Measurements from ENCODE around the gene NCCRP1.
"Not testable (repeated sequence)": the region's sequence is repeated elsewhere in the genome, so short reads cannot be mapped to it uniquely, and the experiment has no call there.

Gene NCCRP1

DNA sequence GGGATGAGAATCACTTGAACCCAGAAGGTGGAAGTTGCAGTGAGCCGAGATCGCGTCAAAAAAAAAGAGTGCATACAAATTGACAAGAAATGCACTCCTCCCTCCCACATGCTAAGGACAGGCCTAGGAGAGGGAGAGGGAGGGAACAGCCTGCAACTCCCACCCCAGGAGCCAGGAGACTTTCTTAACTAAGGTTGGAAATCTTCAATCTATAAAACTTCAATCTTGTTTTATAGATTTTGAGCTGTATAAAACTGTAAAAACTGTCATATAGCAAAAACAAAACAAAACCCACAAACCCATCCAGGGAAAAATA is 8.6 kb downstream of the NCCRP1 start:
- no peak for DNase-seq (ENCODE audit: extremely low read depth in 1 of 2, low read depth in 1 of 2)

DNA sequence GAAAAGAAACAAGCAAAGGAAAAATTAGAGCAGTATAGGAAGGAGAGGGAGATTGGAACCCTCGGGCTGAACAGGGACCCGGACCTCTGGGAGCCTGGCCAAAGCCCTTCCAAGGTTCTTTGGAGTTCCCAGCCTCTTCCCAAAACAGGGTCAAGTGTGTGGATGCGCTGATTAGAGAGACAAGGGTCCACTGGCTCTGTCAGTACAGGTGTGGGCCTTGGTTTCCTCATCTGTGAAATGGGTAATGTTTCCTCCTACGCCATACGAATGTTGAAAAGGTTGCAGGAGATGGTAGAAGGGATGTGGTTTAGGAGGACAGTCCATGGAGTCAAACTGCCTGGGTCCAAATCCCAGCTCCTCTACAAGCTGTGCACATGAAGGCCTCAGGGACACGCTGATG is 9.4 kb downstream of the NCCRP1 start:
- no peak for DNase-seq (ENCODE audit: extremely low read depth in 1 of 2, low read depth in 1 of 2)

DNA sequence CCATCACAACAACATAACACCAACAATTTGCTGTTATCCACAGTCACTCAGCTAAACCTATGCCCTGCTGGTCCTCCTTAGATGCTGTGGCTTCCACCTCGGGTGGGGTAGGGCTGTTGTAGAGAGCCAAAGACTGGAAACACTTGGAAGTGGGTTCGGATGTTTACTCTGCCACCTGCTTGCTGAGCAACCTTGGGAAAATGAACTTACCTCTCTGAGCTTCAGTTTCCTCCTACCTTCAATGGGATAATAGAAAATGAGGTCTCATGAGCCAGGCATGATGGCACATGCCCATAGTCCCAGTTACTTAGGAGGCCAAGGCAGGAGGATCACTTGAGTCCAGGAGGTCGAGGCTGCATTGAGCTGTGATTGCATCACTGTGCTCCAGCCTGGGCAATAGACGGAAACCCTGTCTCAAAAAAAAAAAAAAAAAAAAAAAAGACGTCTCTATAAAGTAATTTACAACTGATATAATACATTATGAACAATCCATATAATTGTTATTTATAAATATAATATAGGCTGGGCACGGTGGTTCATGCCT is 10.6 kb downstream of the NCCRP1 start:
- no peak for DNase-seq (ENCODE audit: extremely low read depth in 1 of 2, low read depth in 1 of 2)

DNA sequence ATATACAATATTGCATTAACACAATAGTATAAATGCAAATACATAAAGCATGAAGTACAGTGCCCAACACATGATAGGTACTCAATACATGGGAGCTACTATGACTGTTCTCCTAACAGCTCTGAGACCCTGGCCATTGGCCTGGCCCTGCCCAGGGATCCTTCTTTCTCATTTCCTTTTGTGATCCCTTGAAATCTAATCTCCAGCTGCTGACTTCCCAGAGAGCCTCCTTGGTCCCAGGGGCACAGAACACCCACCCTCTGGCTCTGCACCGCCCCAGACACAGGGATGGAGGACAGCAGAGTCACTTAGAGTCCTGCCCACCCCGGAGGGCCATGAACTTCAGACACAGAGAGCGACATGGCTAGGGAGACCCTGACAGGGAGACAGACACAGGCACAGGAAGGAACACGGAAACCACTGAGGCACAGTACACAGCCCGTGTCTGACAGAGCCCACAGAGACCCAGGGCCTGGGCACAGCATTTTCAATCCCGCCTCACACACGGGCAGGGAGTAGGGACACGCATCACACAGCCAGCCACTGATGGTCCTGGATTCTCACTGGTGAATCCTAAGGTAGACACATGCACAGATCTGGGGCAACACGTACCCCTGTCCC is 11.5 kb downstream of the NCCRP1 start:
- DNase-seq (ENCODE audit: extremely low read depth in 1 of 2, low read depth in 1 of 2), result no peak

DNA sequence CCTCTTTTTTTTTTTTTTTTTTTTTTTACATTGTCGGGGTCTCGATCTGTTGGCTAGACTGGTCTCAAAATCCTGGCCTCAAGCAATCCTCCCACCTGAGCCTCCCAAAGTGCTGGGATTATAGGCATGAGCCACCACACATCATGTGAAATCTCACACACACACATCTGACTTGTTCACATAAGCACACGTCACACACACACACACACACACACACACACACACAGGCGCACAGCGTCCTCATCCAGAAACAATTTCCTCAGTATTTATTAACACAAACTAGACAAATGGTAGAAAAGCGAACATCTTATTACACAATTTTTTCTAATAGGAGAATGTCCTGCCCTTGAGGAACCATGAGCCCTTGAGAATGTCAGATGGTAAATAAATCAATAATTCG is 12.4 kb downstream of the NCCRP1 start:
- DNase-seq (ENCODE audit: extremely low read depth in 1 of 2, low read depth in 1 of 2), result no peak

DNA sequence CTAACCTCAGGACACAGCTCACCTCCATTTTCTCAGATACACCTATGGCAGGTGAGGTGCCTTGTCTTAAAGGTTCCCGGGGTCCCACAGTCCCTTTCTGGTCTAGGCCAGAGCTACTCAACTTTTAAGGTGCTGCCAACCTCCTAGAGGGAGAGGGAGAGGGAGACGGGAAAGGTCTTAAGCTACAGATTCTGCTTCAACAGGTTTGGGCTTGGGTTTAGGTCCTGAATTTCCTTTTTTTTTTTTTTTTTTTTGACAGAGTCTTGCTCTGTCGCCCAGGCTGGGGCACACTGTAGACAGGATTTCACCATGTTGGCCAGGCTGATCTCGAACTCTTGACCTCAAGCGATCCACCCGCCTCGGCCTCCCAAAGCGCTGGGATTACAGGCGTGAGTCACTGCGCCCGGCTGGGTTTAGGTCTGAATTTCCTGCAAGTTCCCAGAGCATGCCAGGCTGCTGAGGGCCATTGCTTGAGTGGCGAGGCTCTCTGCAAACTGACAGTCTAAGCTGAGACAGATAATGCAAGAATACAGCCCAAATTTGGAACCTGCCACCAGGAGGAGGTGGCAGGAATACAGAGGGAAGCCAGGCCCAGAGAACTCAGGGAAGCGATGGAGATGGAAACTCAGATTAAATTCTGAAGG is 15.1 kb downstream of the NCCRP1 start:
- DNase-seq (ENCODE audit: extremely low read depth in 1 of 2, low read depth in 1 of 2), result no peak

DNA sequence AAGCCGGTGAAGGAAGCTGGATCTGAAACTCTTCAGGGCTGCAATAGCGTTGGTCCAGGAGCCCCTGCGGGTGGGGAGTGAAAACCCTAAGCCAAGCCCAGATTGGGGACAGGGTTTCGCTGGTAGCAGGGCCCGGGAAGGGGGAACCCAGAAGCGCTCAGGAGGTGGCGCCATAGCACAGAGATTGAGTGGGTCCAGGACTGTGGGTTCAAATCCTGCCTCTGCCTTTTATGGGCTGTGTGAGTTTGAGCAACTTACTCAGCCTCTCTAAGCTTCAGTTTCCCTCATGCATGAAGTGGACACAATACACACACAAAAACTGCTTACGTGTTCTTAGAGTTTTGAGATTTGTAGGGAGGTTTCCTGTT is 15.6 kb downstream of the NCCRP1 start:
- DNase-seq (ENCODE audit: extremely low read depth in 1 of 2, low read depth in 1 of 2), result peak; percentile 26 to 38

DNA sequence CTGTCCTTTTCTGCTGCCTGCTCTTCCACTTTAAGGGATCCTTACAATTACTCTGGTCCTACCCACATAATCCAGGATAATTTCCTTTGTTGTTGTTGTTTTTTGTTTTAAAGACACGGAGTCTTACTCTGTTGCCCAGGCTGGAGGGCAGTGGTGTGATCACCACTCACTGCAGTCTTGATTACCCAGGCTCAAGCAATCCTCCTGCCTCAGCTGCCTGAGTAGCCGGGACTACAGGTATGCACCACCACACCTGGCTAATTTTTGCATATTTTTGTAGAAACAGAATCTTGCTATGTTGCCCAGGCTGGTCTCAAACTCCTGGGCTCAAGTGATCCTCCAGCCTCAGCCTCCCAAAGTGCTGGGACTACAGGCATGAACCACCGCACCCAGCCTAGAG is 18.6 kb downstream of the NCCRP1 start:
- DNase-seq (ENCODE audit: extremely low read depth in 1 of 2, low read depth in 1 of 2), result not testable (repeated sequence)

DNA sequence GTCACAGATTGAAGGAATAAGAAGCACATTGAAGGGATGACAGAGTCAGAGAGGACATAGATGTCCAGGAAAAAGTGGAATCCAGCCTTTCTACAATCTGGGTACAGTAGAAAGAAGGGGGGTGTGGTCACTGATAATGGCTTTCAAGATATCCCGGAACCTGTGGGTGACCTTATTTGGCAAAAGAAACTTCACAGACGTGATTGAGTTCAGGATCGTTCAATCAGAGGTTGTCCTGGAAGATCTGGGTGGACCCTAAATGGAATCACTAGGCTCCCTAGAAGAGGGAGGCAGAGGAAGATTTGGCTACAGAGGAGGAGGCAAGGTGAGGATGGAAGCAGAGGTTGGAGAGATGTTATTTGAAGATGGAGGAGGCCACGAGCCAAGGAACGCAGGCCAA is 20.3 kb downstream of the NCCRP1 start:
- DNase-seq (ENCODE audit: extremely low read depth in 1 of 2, low read depth in 1 of 2), result no peak

DNA sequence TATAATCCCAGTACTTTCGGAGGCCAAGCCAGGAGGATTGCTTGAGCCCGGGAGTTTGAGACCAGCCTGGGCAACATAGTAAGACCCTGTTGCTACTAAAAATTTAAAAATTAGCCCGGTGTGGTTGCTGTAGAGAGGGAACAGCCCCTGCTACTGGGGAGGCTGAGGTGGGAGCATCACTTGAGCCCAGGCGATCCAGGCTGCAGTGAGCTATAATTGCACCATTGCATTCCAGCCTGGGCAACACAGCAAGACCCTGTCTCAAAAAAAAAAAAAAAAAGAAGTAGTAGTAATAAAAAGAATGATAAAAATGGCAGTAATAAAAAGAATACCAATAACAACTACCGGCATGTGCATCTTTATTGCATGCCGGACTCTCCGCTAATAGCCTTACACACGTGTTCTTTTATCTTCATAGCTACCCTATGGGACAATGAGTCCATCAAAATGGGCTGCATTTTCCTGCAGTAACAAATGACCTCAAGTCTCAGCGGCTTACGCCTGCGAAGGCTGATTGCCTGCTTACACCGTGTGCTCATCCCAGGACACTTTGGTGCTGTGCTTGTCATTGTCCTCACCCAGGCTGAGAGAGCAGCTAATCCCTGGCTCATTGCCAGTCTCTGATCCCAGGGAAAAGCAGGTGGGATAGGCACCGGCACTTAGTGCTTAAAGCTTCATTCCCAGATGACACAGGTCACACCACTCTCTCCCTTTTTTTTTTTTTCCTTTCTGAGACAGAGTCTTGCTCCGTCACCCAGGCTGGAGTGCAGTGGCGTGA is 21.7 kb downstream of the NCCRP1 start:
- no peak for DNase-seq (ENCODE audit: extremely low read depth in 1 of 2, low read depth in 1 of 2)

DNA sequence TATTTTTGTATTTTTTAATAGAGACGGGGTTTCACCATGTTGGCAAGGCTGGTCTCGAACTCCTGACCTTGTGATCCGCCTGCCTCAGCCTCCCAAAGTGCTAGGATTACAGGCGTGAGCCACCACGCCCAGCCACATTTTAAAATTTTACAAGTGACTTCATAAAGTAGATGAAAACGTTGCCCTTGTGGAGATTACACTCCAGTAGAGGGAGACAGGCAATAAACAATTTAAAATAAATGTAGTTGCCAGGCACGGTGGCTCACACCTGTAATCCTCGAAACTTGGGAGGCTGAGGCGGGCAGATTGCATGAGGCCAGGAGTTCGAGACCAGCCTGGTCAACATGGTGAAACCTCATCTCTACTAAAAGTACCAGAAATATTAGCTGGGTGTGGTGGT is 22.3 kb downstream of the NCCRP1 start:
- not testable (repeated sequence) for DNase-seq (ENCODE audit: extremely low read depth in 1 of 2, low read depth in 1 of 2)

DNA sequence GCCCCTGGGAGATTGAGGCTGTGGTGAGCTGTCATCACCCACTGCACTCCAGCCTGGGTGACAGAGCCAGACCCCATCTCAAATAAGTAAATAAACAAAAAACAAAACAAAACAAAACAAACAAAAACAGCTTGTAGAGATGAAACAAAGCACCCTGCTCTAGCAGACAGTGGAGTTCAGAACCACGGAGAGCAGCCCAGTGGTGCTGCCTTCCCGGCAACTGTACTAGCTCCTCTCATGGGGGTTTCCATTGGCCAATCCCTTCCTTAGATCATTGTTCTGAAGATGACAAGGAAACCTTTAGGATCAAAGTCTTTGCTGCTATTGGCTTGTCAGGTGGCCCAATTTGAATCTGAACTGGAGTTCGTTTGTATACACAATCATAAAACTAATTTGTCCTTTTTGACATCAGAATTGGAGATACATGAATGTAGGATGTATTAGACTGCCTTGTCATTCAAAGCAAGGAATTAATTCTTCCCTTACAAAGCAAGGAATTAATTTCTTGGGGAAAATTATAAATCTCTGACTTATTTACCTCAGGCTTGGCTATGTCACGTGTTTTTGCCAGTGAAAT is 27.0 kb downstream of the NCCRP1 start:
- DNase-seq (ENCODE audit: extremely low read depth in 1 of 2, low read depth in 1 of 2), result no peak

DNA sequence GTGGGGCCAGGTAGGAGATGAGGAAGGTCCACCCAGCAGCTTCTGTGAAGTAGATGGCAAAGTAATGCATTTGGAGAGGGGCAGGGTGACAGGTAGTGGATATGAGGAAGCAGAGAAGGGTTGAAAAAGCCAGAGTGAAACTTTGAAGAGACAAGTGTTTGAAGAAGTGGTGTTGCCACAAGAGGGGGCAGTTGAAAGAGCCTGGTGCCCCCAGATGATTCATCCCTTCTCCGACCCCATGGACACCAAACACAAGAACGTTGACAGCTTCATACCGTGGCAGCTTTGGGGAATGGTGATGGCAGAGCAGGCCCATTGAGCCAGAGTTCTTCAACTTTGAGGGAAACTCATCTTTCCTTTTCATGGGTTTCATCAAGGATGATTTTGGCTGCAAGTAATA is 28.1 kb downstream of the NCCRP1 start:
- DNase-seq (ENCODE audit: extremely low read depth in 1 of 2, low read depth in 1 of 2), result no peak

DNA sequence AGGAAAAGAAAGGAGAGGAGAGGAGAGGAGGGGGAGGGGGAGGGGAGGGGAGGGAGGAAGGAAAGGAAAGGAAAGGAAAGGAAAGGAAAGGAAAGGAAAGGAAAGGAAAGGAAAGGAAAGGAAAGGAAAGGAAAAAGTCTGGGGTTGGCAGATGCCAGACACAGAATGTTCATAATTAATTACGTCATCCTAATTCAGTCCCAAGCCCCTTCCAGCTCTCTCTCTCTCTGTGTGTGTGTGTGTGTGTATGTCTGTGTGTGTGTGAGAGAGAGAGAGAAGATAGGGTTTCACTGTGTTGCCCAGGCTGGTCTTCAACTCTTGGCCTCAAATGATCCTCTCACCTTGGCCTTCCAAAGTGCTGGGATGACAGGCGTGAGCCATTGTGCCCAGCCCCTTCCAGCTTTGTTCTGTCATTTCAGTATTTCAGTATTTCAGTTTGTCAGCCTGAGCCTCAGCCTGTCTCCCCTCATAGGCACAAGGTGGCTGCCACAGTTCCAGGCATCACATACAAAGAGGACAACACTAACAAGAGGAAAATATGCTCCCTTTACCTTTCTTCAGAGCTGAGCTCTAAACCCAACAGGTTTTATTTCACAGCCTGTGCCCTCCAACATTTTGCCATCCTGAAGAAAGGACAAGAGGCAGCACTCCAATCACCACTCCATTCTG is 33.5 kb downstream of the NCCRP1 start:
- no peak for DNase-seq (ENCODE audit: extremely low read depth in 1 of 2, low read depth in 1 of 2)

DNA sequence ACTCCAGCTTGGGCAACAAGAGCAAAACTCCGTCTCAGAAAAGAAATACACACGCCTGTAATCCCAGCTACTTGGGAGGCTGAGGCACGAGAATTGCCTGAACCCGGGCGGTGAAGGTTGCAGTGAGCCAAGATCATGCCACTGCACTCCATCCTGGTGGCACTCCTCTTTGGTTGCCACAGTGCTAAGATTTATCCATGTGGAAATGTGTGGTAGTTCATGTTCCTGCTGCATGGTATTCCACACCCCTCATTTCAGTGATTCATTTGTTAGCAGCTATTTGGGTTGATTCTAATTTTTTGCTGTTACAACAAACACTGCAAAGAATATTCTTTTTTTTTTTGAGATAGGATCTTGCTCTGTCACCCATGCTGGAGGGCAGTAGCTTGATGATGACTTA is 35.9 kb downstream of the NCCRP1 start:
- no peak for DNase-seq (ENCODE audit: extremely low read depth in 1 of 2, low read depth in 1 of 2)

DNA sequence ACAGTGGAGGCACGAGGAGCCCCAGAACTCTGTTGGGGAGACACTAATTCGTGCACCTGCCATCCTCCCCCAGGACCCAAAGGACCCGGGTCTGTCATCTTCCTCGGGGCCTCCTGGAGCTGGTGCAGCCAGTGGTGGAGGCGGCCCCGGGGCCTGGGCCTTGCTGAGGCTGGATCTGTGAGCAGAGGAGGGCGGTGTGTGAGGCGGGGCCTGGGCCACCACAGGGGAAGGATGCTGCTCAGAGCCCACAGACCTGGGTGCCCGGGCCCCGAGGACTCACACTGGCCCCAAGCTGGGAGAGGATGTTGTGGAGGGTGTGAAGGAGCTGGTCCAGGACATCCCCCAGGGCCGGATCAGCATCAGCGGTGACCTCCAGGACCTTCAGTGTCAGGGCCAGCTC is 39.8 kb downstream of the NCCRP1 start:
- no peak for DNase-seq (ENCODE audit: extremely low read depth in 1 of 2, low read depth in 1 of 2)

DNA sequence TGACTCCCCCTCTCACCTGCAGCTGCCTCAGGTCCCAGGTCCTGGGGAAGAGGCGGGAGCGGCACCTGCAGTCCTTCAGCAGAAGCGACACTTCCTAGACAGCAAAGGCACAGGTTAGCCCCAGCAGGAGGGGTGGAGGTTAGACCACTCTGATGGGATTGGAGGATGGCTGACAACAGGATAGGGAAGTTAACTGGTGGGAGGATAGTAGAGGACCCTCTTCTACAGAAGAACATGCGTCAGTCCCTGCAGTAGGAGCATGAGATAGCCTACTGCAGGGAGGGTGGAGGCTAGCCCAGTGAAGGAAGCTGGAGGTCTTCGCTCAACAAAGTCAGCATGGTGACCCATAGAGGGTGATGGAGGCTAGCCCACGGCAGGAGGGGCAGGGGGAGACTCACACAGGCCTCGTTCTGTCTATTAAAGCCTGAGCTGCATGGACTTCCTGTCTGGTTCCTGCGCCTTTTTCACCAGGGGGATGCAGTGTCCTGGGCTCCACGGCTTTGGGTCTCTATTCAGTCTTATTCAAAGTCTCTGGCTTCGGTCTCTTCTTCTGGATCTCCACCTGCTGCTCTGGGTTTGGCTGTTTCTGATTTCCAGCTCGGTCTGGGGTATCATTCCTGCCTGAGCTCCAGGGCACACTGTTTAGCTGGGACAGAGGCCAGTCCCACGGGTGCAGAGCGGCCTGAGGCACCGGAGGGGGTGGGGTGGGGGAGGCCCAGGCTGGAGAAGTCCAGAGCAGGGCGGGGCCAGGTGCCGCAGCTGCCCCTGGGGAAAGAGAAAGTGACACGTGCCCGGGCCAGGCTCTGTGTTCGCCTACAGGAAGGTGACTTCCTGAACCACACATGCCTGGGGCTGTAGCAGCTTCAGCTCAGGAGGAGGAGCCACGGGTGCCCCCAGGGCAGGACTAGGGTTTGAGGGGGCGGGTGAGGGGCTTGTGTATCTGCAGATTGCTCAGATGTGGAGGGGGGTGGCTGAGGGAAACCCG is 40.7 kb downstream of the NCCRP1 start:
- DNase-seq (ENCODE audit: extremely low read depth in 1 of 2, low read depth in 1 of 2), result peak in 1 of 2 donors; percentile 49

DNA sequence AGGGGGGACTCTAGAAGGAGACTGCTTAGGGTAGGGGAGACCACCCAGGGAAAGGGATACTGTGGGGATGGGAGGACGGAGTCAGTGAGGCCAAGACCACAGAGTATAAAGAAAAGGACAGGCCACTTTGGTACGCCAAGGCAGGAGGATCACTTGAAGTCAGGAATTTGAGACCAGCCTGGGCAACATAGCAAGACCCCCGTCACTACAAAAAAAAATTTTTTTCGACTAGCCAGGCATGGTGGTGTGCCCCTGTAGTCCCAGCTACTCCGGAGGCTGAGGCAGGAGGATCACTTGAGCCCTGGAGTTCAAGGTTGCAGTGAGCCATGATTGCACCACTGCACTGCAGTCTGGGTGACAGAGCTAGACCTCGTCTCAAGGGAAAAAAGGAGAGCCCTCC is 41.4 kb downstream of the NCCRP1 start:
- DNase-seq (ENCODE audit: extremely low read depth in 1 of 2, low read depth in 1 of 2), result no peak

DNA sequence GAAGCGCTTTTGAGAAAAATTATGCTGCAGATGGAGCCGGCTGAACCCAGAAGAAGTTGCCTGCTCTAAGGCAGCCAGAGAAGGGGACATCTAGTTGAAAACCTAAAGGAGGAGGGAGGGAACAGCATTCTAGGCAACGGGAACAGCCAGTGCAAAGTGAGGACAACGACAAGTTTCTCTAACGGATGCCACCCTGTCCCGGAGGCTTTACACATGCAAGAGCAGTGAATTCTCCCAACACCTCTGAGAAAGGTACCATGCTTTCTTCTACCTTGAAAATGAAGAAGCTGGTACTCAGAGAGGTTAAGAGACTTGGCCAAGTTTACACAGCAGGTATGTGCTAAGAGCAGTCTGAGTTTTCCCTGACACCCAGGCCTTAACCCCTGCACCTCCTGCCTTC is 42.2 kb downstream of the NCCRP1 start:
- DNase-seq (ENCODE audit: extremely low read depth in 1 of 2, low read depth in 1 of 2), result no peak

DNA sequence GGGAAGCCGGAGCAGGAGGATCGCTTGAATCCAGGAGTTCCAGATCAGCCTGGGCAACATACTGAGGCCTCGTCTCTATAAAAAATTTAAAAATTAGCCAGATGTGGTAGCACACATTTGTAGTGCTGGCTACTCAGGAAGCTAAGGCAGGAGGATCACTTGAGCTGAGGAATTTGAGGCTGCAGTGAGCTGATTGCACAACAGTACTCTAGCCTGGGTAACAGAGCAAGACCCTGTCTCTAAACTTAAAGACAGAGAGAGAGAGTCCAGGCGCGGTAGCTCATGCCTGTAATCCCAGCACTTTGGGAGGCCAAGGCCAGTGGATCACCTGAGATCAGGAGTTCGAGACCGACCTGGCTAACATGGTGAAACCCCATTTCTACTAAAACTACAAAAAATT is 43.7 kb downstream of the NCCRP1 start:
- DNase-seq (ENCODE audit: extremely low read depth in 1 of 2, low read depth in 1 of 2), result no peak
